GM18868 (cell line): ENCODE data around the gene ZNF780A.
"Not testable (repeated sequence)": the region's sequence is repeated elsewhere in the genome, so short reads cannot be mapped to it uniquely, and the experiment has no call there.

Experiments used
- ATAC-seq: cut with Tn5 transposase; IDR thresholded peaks from one replicate; pipeline ENCODE4 v1.9.1; 2021; ENCODE audit warnings: mild to moderate bottlenecking, moderate library complexity; ENCODE audit not compliant: unreplicated experiment

Gene ZNF780A

GRCh38 chr19:40090241-40091204 is at the start of gene ZNF780A:
TSS of gene ZNF780A (minus strand) at chr19:40090943. CDS start at chr19:40084753, 6,190 bp downstream.
- ATAC-seq: peak; percentile 58

- ATAC-seq: no peak
Measured at GRCh38 chr19:40139533-40140287, 49.0 kb upstream of the ZNF780A start.

GRCh38 chr19:40136818-40137217 is 46.1 kb upstream of the ZNF780A start:
- ATAC-seq: no peak

GRCh38 chr19:40134866-40135265 is 44.1 kb upstream of the ZNF780A start:
- no peak for ATAC-seq

GRCh38 chr19:40133491-40133890 is 42.7 kb upstream of the ZNF780A start:
- no peak for ATAC-seq

GRCh38 chr19:40130013-40130412 is 39.3 kb upstream of the ZNF780A start:
- ATAC-seq: no peak

GRCh38 chr19:40129425-40129824 is 38.7 kb upstream of the ZNF780A start:
- ATAC-seq: no peak

GRCh38 chr19:40128991-40129390 is 38.2 kb upstream of the ZNF780A start:
- no peak for ATAC-seq

- no peak for ATAC-seq
Measured at GRCh38 chr19:40119380-40119779, 28.6 kb upstream of the ZNF780A start.

GRCh38 chr19:40118638-40119037 is 27.9 kb upstream of the ZNF780A start:
- not testable (repeated sequence) for ATAC-seq

GRCh38 chr19:40116075-40116474 is 25.3 kb upstream of the ZNF780A start:
- no peak for ATAC-seq

- ATAC-seq: not testable (repeated sequence)
Measured at GRCh38 chr19:40114119-40114518, 23.4 kb upstream of the ZNF780A start.

GRCh38 chr19:40112271-40112670 is 21.5 kb upstream of the ZNF780A start:
- not testable (repeated sequence) for ATAC-seq

GRCh38 chr19:40110570-40110969 is 19.8 kb upstream of the ZNF780A start:
- ATAC-seq: no peak

- no peak for ATAC-seq
Measured at GRCh38 chr19:40104754-40105153, 14.0 kb upstream of the ZNF780A start.

GRCh38 chr19:40103600-40103999 is 12.9 kb upstream of the ZNF780A start:
- ATAC-seq: no peak

- no peak for ATAC-seq
Measured at GRCh38 chr19:40101813-40102212, 11.1 kb upstream of the ZNF780A start.

- no peak for ATAC-seq
Measured at GRCh38 chr19:40093416-40093815, 2.7 kb upstream of the ZNF780A start.

GRCh38 chr19:40091205-40092129 is 724 bp upstream of the ZNF780A start:
- ATAC-seq: no peak

- ATAC-seq: no peak
Measured at GRCh38 chr19:40089462-40089861, 1.3 kb downstream of the ZNF780A start.
